Measurements from ENCODE around the gene TVP23A.
"Not testable (repeated sequence)": the region's sequence is repeated elsewhere in the genome, so short reads cannot be mapped to it uniquely, and the experiment has no call there.

TVP23A gene

GRCh38 chr16:10743610-10744369, 74.8 kb downstream of the TVP23A start, which contains the start of gene NUBP1:
TSS of gene NUBP1 (plus strand) at chr16:10743842. CDS start at chr16:10743864, 22 bp downstream.
- DNase-seq = peak; percentile 96

GRCh38 chr16:10743227-10743609, 75.4 kb downstream of the TVP23A start:
- DNase-seq = no peak

GRCh38 chr16:10741844-10742243, 76.8 kb downstream of the TVP23A start:
- peak; percentile 78 for DNase-seq

- not testable (repeated sequence) for DNase-seq
Observed at GRCh38 chr16:10741249-10741648, 77.3 kb downstream of the TVP23A start.

GRCh38 chr16:10740845-10741208, 77.8 kb downstream of the TVP23A start:
- DNase-seq = no peak

GRCh38 chr16:10740000-10740844, 78.4 kb downstream of the TVP23A start:
- DNase-seq = no peak

GRCh38 chr16:10738231-10739077, 80.1 kb downstream of the TVP23A start:
- no peak for DNase-seq

- peak; percentile 51 for DNase-seq
Observed at GRCh38 chr16:10737068-10737625, 81.4 kb downstream of the TVP23A start.

- DNase-seq = no peak
Observed at GRCh38 chr16:10731790-10732189, 86.8 kb downstream of the TVP23A start.

- DNase-seq = no peak
Observed at GRCh38 chr16:10729104-10730048, 89.2 kb downstream of the TVP23A start.

- no peak for DNase-seq
Observed at GRCh38 chr16:10728003-10728887, 90.3 kb downstream of the TVP23A start.
